ENCODE results near the gene ADARB2.

DNA sequence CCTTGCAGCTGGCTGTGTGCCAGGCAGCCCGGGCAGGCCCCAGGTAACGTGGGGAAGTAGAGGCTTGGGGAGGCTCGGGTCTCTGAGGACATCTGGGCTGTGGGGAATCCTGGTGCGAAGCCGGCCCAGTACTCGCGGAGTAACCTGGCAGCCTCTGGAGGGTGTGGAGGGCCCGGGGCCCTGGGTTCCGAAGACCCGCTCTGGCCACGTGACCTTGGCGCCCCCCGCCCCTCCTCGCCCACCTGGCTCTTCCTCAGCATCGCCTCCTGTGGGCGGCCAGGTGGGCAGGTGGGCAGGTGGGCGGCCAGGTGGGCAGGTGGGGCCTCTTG is 538.0 kb downstream of the ADARB2 start:
- no peak for TF ChIP-seq CTCF (IDR thresholded peaks at IDR 0.05)
- TF ChIP-seq POLR2AphosphoS5 (IDR thresholded peaks at IDR 0.05), result no peak
- TF ChIP-seq EP300 (IDR thresholded peaks at IDR 0.05), result no peak
- no peak for TF ChIP-seq POLR2A (IDR thresholded peaks at IDR 0.05)
